Mesenchymal stem cell (in vitro differentiated cells and primary cell): ENCODE results near the gene RNFT2.
"Not testable (repeated sequence)": the region's sequence is repeated elsewhere in the genome, so short reads cannot be mapped to it uniquely, and the experiment has no call there.

Experiments used
- DNase-seq: peaks from one replicate; pipeline ENCODE4 v3.0.0-alpha.2; 2013
- H2AFZ ChIP-seq: one replicate; pipeline ENCODE4 v1.6.1; 2013; ENCODE audit warnings: low read depth, mild to moderate bottlenecking, control low read depth, inconsistent platforms, low read length, moderate library complexity
- H2AK5ac ChIP-seq: 2 replicates; pipeline ENCODE4 v1.6.1; 2013; ENCODE audit warnings: low read length, moderate library complexity, mild to moderate bottlenecking, inconsistent platforms; ENCODE audit not compliant: severe bottlenecking
- H2BK120ac ChIP-seq: one replicate; pipeline ENCODE4 v1.6.1; 2013; ENCODE audit warnings: low read depth, mild to moderate bottlenecking, inconsistent platforms, low read length, moderate library complexity
- H2BK12ac ChIP-seq, 2 experiments: one replicate each; pipeline ENCODE4 v1.6.1; 2013; ENCODE audit warnings: inconsistent platforms in 2 of 2, low read length in 2 of 2, mild to moderate bottlenecking in 2 of 2, moderate library complexity in 2 of 2, control low read depth in 1 of 2
- H2BK15ac ChIP-seq: one replicate; pipeline ENCODE4 v1.6.1; 2013; ENCODE audit warnings: mild to moderate bottlenecking, low read depth, inconsistent platforms; ENCODE audit not compliant: poor library complexity, severe bottlenecking
- H2BK5ac ChIP-seq: 2 replicates; pipeline ENCODE4 v1.6.1; 2013; ENCODE audit warnings: low read depth, mild to moderate bottlenecking, low read length, control low read depth, inconsistent platforms; ENCODE audit not compliant: poor library complexity, severe bottlenecking
- H3K14ac ChIP-seq, 2 experiments: one replicate each; pipeline ENCODE4 v1.6.1; 2013; ENCODE audit warnings: inconsistent platforms in 2 of 2, low read length in 2 of 2, control low read depth in 1 of 2, mild to moderate bottlenecking in 1 of 2, moderate library complexity in 1 of 2
- H3K18ac ChIP-seq, 2 experiments: one replicate each; pipeline ENCODE4 v1.6.1; 2013; ENCODE audit warnings: inconsistent platforms in 2 of 2, low read length in 2 of 2, control low read depth in 1 of 2, low read depth in 1 of 2, mild to moderate bottlenecking in 1 of 2
- H3K23ac ChIP-seq, 2 experiments: one replicate each; pipeline ENCODE4 v1.6.1; 2013; ENCODE audit warnings: inconsistent platforms in 2 of 2, low read length in 2 of 2, mild to moderate bottlenecking in 2 of 2, moderate library complexity in 2 of 2, control low read depth in 1 of 2
- H3K27ac ChIP-seq: 2 replicates; pipeline ENCODE4 v1.5.1; 2013; ENCODE audit warnings: mild to moderate bottlenecking, moderate library complexity, low read length, control low read depth, inconsistent platforms; ENCODE audit not compliant: poor library complexity, severe bottlenecking
- H3K27me3 ChIP-seq, 2 experiments: 2 replicates each; pipeline versions ENCODE4 v1.6.1 to v1.7.0; 2013; ENCODE audit warnings: low read length in 2 of 2, mild to moderate bottlenecking in 2 of 2, moderate library complexity in 2 of 2, control low read depth in 1 of 2, inconsistent platforms in 1 of 2; ENCODE audit not compliant: control insufficient read depth in 1 of 2, insufficient read depth in 1 of 2
- H3K36me3 ChIP-seq, 2 experiments: 2 replicates each; pipeline versions ENCODE4 v1.6.1 to v1.7.0; 2013; ENCODE audit warnings: low read length in 2 of 2, control low read depth in 1 of 2, inconsistent platforms in 1 of 2, low read depth in 1 of 2, mild to moderate bottlenecking in 1 of 2; ENCODE audit not compliant: insufficient read depth in 2 of 2, control insufficient read depth in 1 of 2
- H3K4ac ChIP-seq, 2 experiments: one replicate each; pipeline ENCODE4 v1.6.1; 2013; ENCODE audit warnings: inconsistent platforms in 2 of 2, low read length in 2 of 2, mild to moderate bottlenecking in 2 of 2, moderate library complexity in 2 of 2, control low read depth in 1 of 2, low read depth in 1 of 2
- H3K4me1 ChIP-seq: 2 replicates; pipeline ENCODE4 v1.6.1; 2013; ENCODE audit warnings: low read depth, low read length, control low read depth; ENCODE audit not compliant: control insufficient read depth, insufficient read depth
- H3K4me2 ChIP-seq: 2 replicates; pipeline ENCODE4 v1.6.1; 2013; ENCODE audit warnings: low read length, mild to moderate bottlenecking, inconsistent platforms; ENCODE audit not compliant: poor library complexity, severe bottlenecking
- H3K4me3 ChIP-seq, 2 experiments: 2 replicates each; pipeline versions ENCODE4 v1.5.1 to v1.7.0; 2013; ENCODE audit warnings: low read length in 2 of 2, mild to moderate bottlenecking in 2 of 2, control low read depth in 1 of 2, low read depth in 1 of 2; ENCODE audit not compliant: insufficient read depth in 1 of 2
- H3K79me1 ChIP-seq: replicated peaks from 2 replicates; pipeline ENCODE4 v1.6.1; 2013; ENCODE audit warnings: mild to moderate bottlenecking, control low read depth, low read length, inconsistent platforms; ENCODE audit not compliant: poor library complexity, severe bottlenecking
- H3K9ac ChIP-seq: 2 replicates; pipeline ENCODE4 v1.7.0; 2013; ENCODE audit warnings: mild to moderate bottlenecking, low read length, moderate library complexity
- H3K9me3 ChIP-seq: 2 replicates; pipeline ENCODE4 v1.7.0; 2013; ENCODE audit warnings: mild to moderate bottlenecking, low read length; ENCODE audit not compliant: control insufficient read depth
- H4K8ac ChIP-seq: one replicate; pipeline ENCODE4 v1.6.1; 2013; ENCODE audit warnings: inconsistent platforms, mild to moderate bottlenecking, low read length, moderate library complexity
- H4K91ac ChIP-seq: one replicate; pipeline ENCODE4 v1.6.1; 2013; ENCODE audit warnings: mild to moderate bottlenecking, low read length, inconsistent platforms
- WGBS: methylation state at CpG from one replicate; pipeline ENCODE4 v1.1.7; 2013; ENCODE audit warnings: mixed read lengths; 5-methylcytosine and 5-hydroxymethylcytosine counted together

Gene RNFT2

DNA sequence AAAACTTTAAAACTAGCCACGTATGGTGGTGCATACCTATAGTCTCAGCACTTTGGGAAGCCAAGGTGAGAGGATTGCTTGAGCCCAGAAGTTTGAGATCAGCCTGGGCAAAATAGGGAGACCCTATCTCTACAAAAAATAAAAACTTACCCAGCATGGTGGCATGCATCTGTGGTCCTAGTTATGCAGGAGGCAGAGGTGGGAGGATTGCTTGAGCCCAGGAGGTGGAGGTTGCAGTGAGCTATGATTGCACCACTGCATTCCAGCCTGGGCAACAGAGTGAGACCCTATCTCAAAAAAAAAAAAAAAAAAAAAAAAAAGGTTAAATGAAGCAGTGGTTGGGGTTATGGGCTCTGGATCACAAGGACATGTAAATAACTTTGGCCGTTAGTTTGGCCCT is 4.7 kb downstream of the RNFT2 start:
- 86% methylated on average over 1 of the region's 2 CpGs for WGBS

GRCh38 chr12:116744766-116745165 is 6.7 kb downstream of the RNFT2 start:
- no peak overlapping the region for H3K4ac ChIP-seq
- WGBS = 74% methylated on average over 3 of the region's 3 CpGs
- H2AK5ac ChIP-seq = no peak overlapping the region
- no peak overlapping the region for H4K8ac ChIP-seq
- H3K36me3 ChIP-seq = no peaks in the 10 kb centered on the region
- no peak overlapping the region for H3K4me3 ChIP-seq
- no peak overlapping the region for H3K9ac ChIP-seq
- no peaks in the 10 kb centered on the region for H3K27me3 ChIP-seq
- no peak for DNase-seq
- no peaks in the 10 kb centered on the region for H3K4me1 ChIP-seq
- H3K23ac ChIP-seq = peak overlapping the region; percentile 60 to 70
- H3K18ac ChIP-seq = no peak overlapping the region
- H2BK5ac ChIP-seq = no peak overlapping the region
- H3K4me2 ChIP-seq = no peak overlapping the region
- H2AFZ ChIP-seq = no peak overlapping the region
- H2BK120ac ChIP-seq = no peak overlapping the region
- no peak overlapping the region for H2BK15ac ChIP-seq
- H2BK12ac ChIP-seq = no peak overlapping the region
- no peak overlapping the region for H3K14ac ChIP-seq
- no peak overlapping the region for H3K27ac ChIP-seq
- peaks cover 3% of the 10 kb centered on the region for H3K79me1 ChIP-seq
- no peaks in the 10 kb centered on the region for H3K9me3 ChIP-seq
- H4K91ac ChIP-seq = no peak overlapping the region

More for the DNA sequence above, 4.7 kb downstream of the RNFT2 start:
- not testable (repeated sequence) for H2BK5ac ChIP-seq, H2BK120ac ChIP-seq, H3K27me3 ChIP-seq, H2AK5ac ChIP-seq, H3K4me2 ChIP-seq, H3K4me3 ChIP-seq, H3K4me1 ChIP-seq, H2BK15ac ChIP-seq, H2BK12ac ChIP-seq, H2AFZ ChIP-seq, H3K4ac ChIP-seq, H3K79me1 ChIP-seq, H3K14ac ChIP-seq, H3K36me3 ChIP-seq, H3K9ac ChIP-seq, DNase-seq, H3K9me3 ChIP-seq, H3K18ac ChIP-seq, H3K23ac ChIP-seq, H3K27ac ChIP-seq, H4K8ac ChIP-seq, H4K91ac ChIP-seq

- H3K9me3 ChIP-seq = no peaks in the 10 kb centered on the region
- no peak overlapping the region for H3K18ac ChIP-seq
- no peak overlapping the region for H3K14ac ChIP-seq
- no peak overlapping the region for H4K8ac ChIP-seq
- H3K79me1 ChIP-seq = peaks cover 3% of the 10 kb centered on the region
- 91% methylated on average over 3 of the region's 4 CpGs for WGBS
- H3K4me3 ChIP-seq = no peak overlapping the region
- no peak overlapping the region for H2BK12ac ChIP-seq
- H3K27me3 ChIP-seq = no peaks in the 10 kb centered on the region
- H3K4me1 ChIP-seq = no peaks in the 10 kb centered on the region
- no peak overlapping the region for H3K4ac ChIP-seq
- no peak overlapping the region for H2BK120ac ChIP-seq
- no peaks in the 10 kb centered on the region for H3K36me3 ChIP-seq
- no peak overlapping the region for H3K4me2 ChIP-seq
- H2BK5ac ChIP-seq = no peak overlapping the region
- no peak overlapping the region for H4K91ac ChIP-seq
- no peak overlapping the region for H3K9ac ChIP-seq
- no peak overlapping the region for H3K23ac ChIP-seq
- H2BK15ac ChIP-seq = no peak overlapping the region
- no peak overlapping the region for H3K27ac ChIP-seq
- no peak overlapping the region for H2AK5ac ChIP-seq
- H2AFZ ChIP-seq = no peak overlapping the region
- DNase-seq = no peak
Measured at GRCh38 chr12:116745554-116745953, 7.4 kb downstream of the RNFT2 start.

DNA sequence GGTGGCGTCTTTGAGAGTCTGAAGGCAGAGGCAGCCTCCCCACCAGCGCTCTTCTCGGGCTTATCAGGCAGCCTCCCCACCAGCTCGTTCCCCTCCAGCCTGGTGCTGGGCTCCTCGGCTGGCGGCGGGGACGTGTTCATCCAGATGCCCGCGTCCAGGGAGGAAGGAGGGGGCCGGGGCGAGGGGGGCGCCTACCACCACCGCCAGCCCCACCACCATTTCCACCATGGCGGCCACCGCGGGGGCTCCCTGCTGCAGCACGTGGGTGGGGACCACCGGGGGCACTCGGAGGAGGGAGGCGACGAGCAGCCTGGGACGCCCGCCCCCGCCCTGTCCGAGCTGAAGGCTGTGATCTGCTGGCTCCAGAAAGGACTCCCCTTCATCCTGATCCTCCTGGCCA is 11.8 kb downstream of the RNFT2 start:
- Histone ChIP-seq H4K8ac (no peak overlapping the region), H3K79me1 (no peaks in the 10 kb centered on the region), H3K18ac (no peak overlapping the region), H3K9me3 (no peaks in the 10 kb centered on the region), H3K27me3 (no peaks in the 10 kb centered on the region), H3K9ac (no peak overlapping the region), H2BK120ac (no peak overlapping the region), H3K14ac (no peak overlapping the region), H4K91ac (no peak overlapping the region), H3K27ac (no peak overlapping the region), H3K23ac (no peak overlapping the region), H2BK5ac (no peak overlapping the region), H3K4me1 (no peaks in the 10 kb centered on the region), H2BK15ac (no peak overlapping the region), H3K4ac (no peak overlapping the region), H3K4me3 (no peak overlapping the region), H3K36me3 (peaks cover 0 to 3% of the 10 kb centered on the region in 2 experiments), H2BK12ac (no peak overlapping the region), H3K4me2 (no peak overlapping the region), H2AFZ (no peak overlapping the region), H2AK5ac (no peak overlapping the region)
- 95% methylated on average over 19 of the region's 26 CpGs for WGBS
- DNase-seq = no peak
